Kasumi-1 (cell line): ENCODE data around the gene PDE4D.
"Not testable (repeated sequence)": the region's sequence is repeated elsewhere in the genome, so short reads cannot be mapped to it uniquely, and the experiment has no call there.

Experiments used
- DNase-seq, 2 experiments: peaks; one replicate each; lab custom pipeline; 2025; lab: John Stamatoyannopoulos, UW

The PDE4D gene

GRCh38 chr5:59471463-59471862 lies 422.1 kb downstream of the PDE4D start:
- DNase-seq: no peak

GRCh38 chr5:59467969-59468368 lies 425.6 kb downstream of the PDE4D start:
- no peak for DNase-seq

GRCh38 chr5:59466271-59466670 lies 427.3 kb downstream of the PDE4D start:
- DNase-seq: no peak

GRCh38 chr5:59464969-59465368 lies 428.6 kb downstream of the PDE4D start:
- DNase-seq: no peak

- DNase-seq: not testable (repeated sequence)
Observed at GRCh38 chr5:59463618-59464166, 429.8 kb downstream of the PDE4D start.

- DNase-seq: no peak
Observed at GRCh38 chr5:59462956-59463355, 430.6 kb downstream of the PDE4D start.

GRCh38 chr5:59460368-59461153 lies 433.0 kb downstream of the PDE4D start:
- DNase-seq: no peak

GRCh38 chr5:59458966-59459729 lies 434.4 kb downstream of the PDE4D start:
- DNase-seq: no peak

- DNase-seq: no peak
Observed at GRCh38 chr5:59458321-59458720, 435.2 kb downstream of the PDE4D start.

GRCh38 chr5:59449905-59450644 lies 443.5 kb downstream of the PDE4D start:
- peak; percentile 3 to 8 for DNase-seq

GRCh38 chr5:59446356-59446755 lies 447.2 kb downstream of the PDE4D start:
- no peak for DNase-seq

- no peak for DNase-seq
Observed at GRCh38 chr5:59445741-59446140, 447.8 kb downstream of the PDE4D start.

- no peak for DNase-seq
Observed at GRCh38 chr5:59439303-59439702, 454.2 kb downstream of the PDE4D start.

GRCh38 chr5:59437176-59437575 lies 456.4 kb downstream of the PDE4D start:
- no peak for DNase-seq

- DNase-seq: no peak
Observed at GRCh38 chr5:59436364-59437148, 457.0 kb downstream of the PDE4D start.

GRCh38 chr5:59433174-59433573 lies 460.4 kb downstream of the PDE4D start:
- DNase-seq: no peak

- DNase-seq: no peak
Observed at GRCh38 chr5:59430066-59430685, 463.4 kb downstream of the PDE4D start.

- DNase-seq: no peak
Observed at GRCh38 chr5:59428391-59428790, 465.1 kb downstream of the PDE4D start.

GRCh38 chr5:59424515-59424914 lies 469.0 kb downstream of the PDE4D start:
- DNase-seq: no peak

- no peak for DNase-seq
Observed at GRCh38 chr5:59423021-59423420, 470.5 kb downstream of the PDE4D start.
